Astrocyte of the hippocampus (primary cell): ENCODE data around the gene SLC39A1.
"Not testable (repeated sequence)": the region's sequence is repeated elsewhere in the genome, so short reads cannot be mapped to it uniquely, and the experiment has no call there.

ENCODE experiments used
- DNase-seq: peaks from one replicate; pipeline ENCODE4 v3.0.0; 2011; ENCODE audit warnings: low read depth, low spot score

Gene SLC39A1

GRCh38 chr1:153963030-153963849 lies at the start of gene SLC39A1:
Gene SLC39A1 (minus strand): TSS chr1:153963537. CDS start chr1:153962715, 822 bp downstream.
- DNase-seq: peak; percentile 99

- not testable (repeated sequence) for DNase-seq
Measured at GRCh38 chr1:154012543-154012942, 49.2 kb upstream of the SLC39A1 start.

- no peak for DNase-seq
Measured at GRCh38 chr1:154012129-154012528, 48.8 kb upstream of the SLC39A1 start.

GRCh38 chr1:154006136-154006535 lies 42.8 kb upstream of the SLC39A1 start:
- peak; percentile 32 for DNase-seq

- DNase-seq: no peak
Measured at GRCh38 chr1:154000420-154000819, 37.1 kb upstream of the SLC39A1 start.

GRCh38 chr1:153996882-153997281 lies 33.5 kb upstream of the SLC39A1 start:
- DNase-seq: not testable (repeated sequence)

- DNase-seq: no peak
Measured at GRCh38 chr1:153995640-153996039, 32.3 kb upstream of the SLC39A1 start.

- DNase-seq: no peak
Measured at GRCh38 chr1:153995202-153995601, 31.9 kb upstream of the SLC39A1 start.

- no peak for DNase-seq
Measured at GRCh38 chr1:153991806-153992205, 28.5 kb upstream of the SLC39A1 start.

GRCh38 chr1:153991151-153991630 lies 27.9 kb upstream of the SLC39A1 start:
- no peak for DNase-seq

- peak; percentile 97 for DNase-seq
Measured at GRCh38 chr1:153990468-153991150, 27.3 kb upstream of the SLC39A1 start, which contains the start of gene RPS27. Gene RPS27 (plus strand): TSS chr1:153990762. CDS start chr1:153990797, 35 bp downstream.

GRCh38 chr1:153987621-153988020 lies 24.3 kb upstream of the SLC39A1 start:
- no peak for DNase-seq

- peak; percentile 91 for DNase-seq
Measured at GRCh38 chr1:153985941-153986761, 22.8 kb upstream of the SLC39A1 start, which contains the start of gene RAB13. Gene RAB13 (minus strand): TSS chr1:153986339. CDS start chr1:153986236, 103 bp downstream.

- peak; percentile 68 for DNase-seq
Measured at GRCh38 chr1:153985341-153985912, 22.1 kb upstream of the SLC39A1 start.

- no peak for DNase-seq
Measured at GRCh38 chr1:153984123-153984894, 21.0 kb upstream of the SLC39A1 start.

GRCh38 chr1:153981735-153982134 lies 18.4 kb upstream of the SLC39A1 start:
- not testable (repeated sequence) for DNase-seq

- DNase-seq: not testable (repeated sequence)
Measured at GRCh38 chr1:153979091-153979490, 15.8 kb upstream of the SLC39A1 start.

GRCh38 chr1:153978274-153978909 lies 15.1 kb upstream of the SLC39A1 start:
- DNase-seq: no peak

GRCh38 chr1:153977250-153978240 lies 14.2 kb upstream of the SLC39A1 start, which contains the start of gene JTB:
Gene JTB (minus strand): TSS chr1:153977674. CDS start chr1:153977252, 422 bp downstream.
- DNase-seq: peak; percentile 92
